A673 (cell line): ENCODE measurements around the gene UMODL1. TPM values are rescaled to one million over a fixed set of nuclear protein-coding genes. Genes with fewer than 3 reads are reported as not detected.

Experiments used
- BruUV-seq: library from RNA; stranded (reverse); fragments of 400-500 nt; replicated peaks from 2 replicates; lab custom pipeline; 2021; lab: Mats Ljungman, UMichigan
- CTCF ChIA-PET: fragments of 300-600 bp; sonication (Branson Sonifier 250); formaldehyde crosslinking; loops from one replicate; lab custom pipeline; 2022; ENCODE audit warnings: antibody characterized with exemption; lab: Charles Lee
- POLR2A ChIA-PET: fragments of 300-600 bp; sonication (Branson Sonifier 250); formaldehyde crosslinking; loops from one replicate; lab custom pipeline; 2022; ENCODE audit warnings: antibody characterized with exemption; ENCODE audit not compliant: low non-redundant PET; lab: Charles Lee
- DNase-seq: peaks from one replicate; pipeline ENCODE4 v3.0.0-alpha.2; 2015; ENCODE audit warnings: low spot score
- H3K27ac ChIP-seq: fragments of 200-600 bp; sonication (generic); 2 replicates; pipeline ENCODE4 v1.5.1; 2016; ENCODE audit warnings: mixed run types, low read depth, mild to moderate bottlenecking, mixed read lengths, antibody characterized with exemption, low read length; ENCODE audit not compliant: poor library complexity, severe bottlenecking
- H3K27me3 ChIP-seq: fragments of 200-600 bp; sonication (generic); replicated peaks from 2 replicates; pipeline ENCODE4 v1.6.1; 2017; ENCODE audit warnings: mixed run types, low read depth, mild to moderate bottlenecking, mixed read lengths, antibody characterized with exemption, low read length; ENCODE audit not compliant: insufficient read depth, poor library complexity
- H3K36me3 ChIP-seq: fragments of 200-600 bp; sonication (generic); 2 replicates; pipeline ENCODE4 v1.6.1; 2016; ENCODE audit warnings: mixed run types, mild to moderate bottlenecking, mixed read lengths, antibody characterized with exemption, low read length; ENCODE audit not compliant: insufficient read depth, poor library complexity, severe bottlenecking
- H3K4me1 ChIP-seq: fragments of 200-600 bp; sonication (generic); 2 replicates; pipeline ENCODE4 v1.6.1; 2017; ENCODE audit warnings: mixed run types, mild to moderate bottlenecking, mixed read lengths, antibody characterized with exemption, low read length; ENCODE audit not compliant: insufficient read depth, poor library complexity, severe bottlenecking
- H3K4me3 ChIP-seq: fragments of 200-600 bp; sonication (generic); 2 replicates; pipeline ENCODE4 v1.5.1; 2016; ENCODE audit warnings: low read depth, mixed run types, mild to moderate bottlenecking, mixed read lengths, low read length; ENCODE audit not compliant: poor library complexity, severe bottlenecking
- H3K9me3 ChIP-seq: fragments of 200-600 bp; sonication (generic); 2 replicates; pipeline ENCODE4 v1.6.1; 2016; ENCODE audit warnings: mixed run types, low read depth, mild to moderate bottlenecking, mixed read lengths, antibody characterized with exemption, low read length; ENCODE audit not compliant: poor library complexity, severe bottlenecking
- CTCF ChIP-seq: fragments of 300-800, 200-600 bp; sonication (generic); conservative IDR thresholded peaks from 2 replicates; pipeline ENCODE4 v1.5.1; 2017; ENCODE audit warnings: low read depth, mild to moderate bottlenecking, antibody characterized with exemption, low read length, moderate library complexity, mixed read lengths
- EZH2 ChIP-seq: fragments of 200-600 bp; sonication (generic); IDR thresholded peaks from 2 replicates; pipeline ENCODE4 v1.6.1; 2017; ENCODE audit warnings: borderline replicate concordance, low read depth, mild to moderate bottlenecking, mixed read lengths, antibody characterized with exemption, low read length; ENCODE audit not compliant: poor library complexity, severe bottlenecking
- intact Hi-C: fragments of 100-400 bp; cut with micrococcal nuclease; formaldehyde crosslinking; loops from one replicate; pipeline ENCODE4 v1.10.0; 2022; ENCODE audit not compliant: unreplicated experiment
- total RNA-seq: library from RNA; stranded (reverse); gene quantifications from 2 replicates; pipeline ENCODE4 v1.2.3, GENCODE V29; 2021

UMODL1 gene
- total RNA-seq, 1 experiment from 2014 or later = not detected

- H3K27ac ChIP-seq = no peak overlapping the region
- no peak for DNase-seq
- no peaks in the 10 kb centered on the region for H3K27me3 ChIP-seq
- intact Hi-C loops = no loop called here
- CTCF ChIA-PET = no interaction called here
- no peaks in the 10 kb centered on the region for H3K9me3 ChIP-seq
- H3K4me3 ChIP-seq = no peak overlapping the region
- no TSS peak for BruUV-seq
- POLR2A ChIA-PET = no interaction called here
- no peaks in the 10 kb centered on the region for H3K4me1 ChIP-seq
- no peak for TF ChIP-seq EZH2
- TF ChIP-seq CTCF = no peak
- no peaks in the 10 kb centered on the region for H3K36me3 ChIP-seq
Observed at GRCh38 chr21:42140196-42140934, 69.2 kb downstream of the UMODL1 start.

- Histone ChIP-seq H3K27ac (no peak overlapping the region), H3K36me3 (no peaks in the 10 kb centered on the region), H3K27me3 (no peaks in the 10 kb centered on the region), H3K9me3 (no peaks in the 10 kb centered on the region), H3K4me1 (no peaks in the 10 kb centered on the region), H3K4me3 (no peak overlapping the region)
- TF ChIP-seq CTCF (no peak), EZH2 (no peak)
- POLR2A ChIA-PET = no interaction called here
- DNase-seq = no peak
- CTCF ChIA-PET = no interaction called here
- intact Hi-C loops = no loop called here
- no TSS peak for BruUV-seq
Observed at GRCh38 chr21:42141643-42142042, 70.5 kb downstream of the UMODL1 start.

- Histone ChIP-seq H3K4me3 (no peak overlapping the region), H3K36me3 (no peaks in the 10 kb centered on the region), H3K27ac (no peak overlapping the region), H3K9me3 (no peaks in the 10 kb centered on the region), H3K27me3 (no peaks in the 10 kb centered on the region), H3K4me1 (no peaks in the 10 kb centered on the region)
- no TSS peak for BruUV-seq
- DNase-seq = no peak
- no peak for TF ChIP-seq CTCF
- no peak for TF ChIP-seq EZH2
- ChIA-PET CTCF (no interaction called here), POLR2A (no interaction called here)
- intact Hi-C loops = no loop called here
Observed at GRCh38 chr21:42142141-42142540, 71.0 kb downstream of the UMODL1 start.
